GM12801 (cell line): ENCODE results near the gene INTS14.

Source experiments
- CTCF ChIP-seq: IDR thresholded peaks from one replicate; pipeline ENCODE4 v1.5.1; 2011; ENCODE audit warnings: control low read depth; ENCODE audit not compliant: insufficient read length; ENCODE audit errors: extremely low read depth

The INTS14 gene

GRCh38 chr15:65610871-65611718 is at the start of gene INTS14:
Gene INTS14, minus strand, starts transcription at chr15:65611131. Its CDS starts 3,751 bp downstream, at chr15:65607380.
- TF ChIP-seq CTCF: no peak

- no peak for TF ChIP-seq CTCF
Observed at GRCh38 chr15:65659502-65660052, 48.6 kb upstream of the INTS14 start.

- no peak for TF ChIP-seq CTCF
Observed at GRCh38 chr15:65655457-65655856, 44.5 kb upstream of the INTS14 start.

GRCh38 chr15:65655026-65655425 is 44.1 kb upstream of the INTS14 start:
- TF ChIP-seq CTCF: no peak

- no peak for TF ChIP-seq CTCF
Observed at GRCh38 chr15:65653801-65654521, 43.0 kb upstream of the INTS14 start.

- TF ChIP-seq CTCF: no peak
Observed at GRCh38 chr15:65653341-65653740, 42.4 kb upstream of the INTS14 start.
